Lower leg skin (tissue), 4 donors: ENCODE results near the gene SCAMP4. TPM values are rescaled to one million over a fixed set of nuclear protein-coding genes. Genes with fewer than 3 reads are reported as not detected.

Experiments used
- DNase-seq, 2 donors: peaks; one replicate each; pipeline ENCODE4 v3.0.0-alpha.2; 2019; ENCODE audit warnings: low spot score in 2 of 2
- H3K4me3 ChIP-seq: fragments of 200-600 bp; sonication (generic); 2 replicates; pipeline ENCODE4 v1.5.1; 2017; ENCODE audit warnings: mild to moderate bottlenecking, low read depth; ENCODE audit not compliant: poor library complexity, severe bottlenecking
- CTCF ChIP-seq, 3 donors: fragments of 450-650 bp; IDR thresholded peaks; one replicate each; pipeline ENCODE4 v1.5.1; 2016; ENCODE audit warnings: antibody characterized with exemption in 3 of 3, mild to moderate bottlenecking in 3 of 3, moderate library complexity in 2 of 3
- POLR2A ChIP-seq, 2 donors: fragments of 450-650 bp; IDR thresholded peaks; one replicate each; pipeline ENCODE4 v1.6.1; 2016 to 2017; ENCODE audit warnings: antibody characterized with exemption in 2 of 2, mild to moderate bottlenecking in 1 of 2, moderate library complexity in 1 of 2
- WGBS, 2 donors: methylation state at CpG; one replicate each; pipeline ENCODE4 v1.1.5; 2018; 5-methylcytosine and 5-hydroxymethylcytosine counted together
- intact Hi-C: fragments of 100-400 bp; cut with DNase I; formaldehyde crosslinking; loops from one replicate; pipeline ENCODE4 v1.15.0; 2023; ENCODE audit warnings: low total_unique reads
- total RNA-seq, 4 donors: library from RNA; depleted of rRNA; stranded (reverse); fragments of >200 nt; gene quantifications; one replicate each; pipeline ENCODE4 v1.1.0, GENCODE V29; 2016

Gene SCAMP4
- total RNA-seq, 4 donors from 2014 or later = 108 to 119 (median 113) TPM

DNA sequence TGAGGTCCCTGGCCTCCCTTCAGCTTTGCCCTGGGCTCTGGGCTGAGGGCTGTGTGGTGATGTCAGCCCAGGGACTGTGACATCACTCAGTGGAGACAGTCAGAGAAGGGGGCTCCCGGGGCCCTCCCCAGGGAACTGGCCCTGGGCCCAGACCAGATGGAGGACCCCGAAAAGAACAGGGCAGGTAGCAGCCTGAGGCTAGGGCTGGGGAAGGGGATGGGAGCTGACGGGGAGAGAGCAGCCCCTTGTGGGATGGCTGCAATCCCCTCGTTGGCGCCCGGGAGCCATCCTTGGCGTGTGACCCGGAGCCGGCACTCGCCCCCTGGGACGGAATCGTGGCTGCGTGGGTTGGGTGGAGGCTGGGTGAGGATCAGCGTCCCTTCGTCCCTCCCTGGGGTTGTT lies 49.3 kb downstream of the SCAMP4 start:
- DNase-seq = no peak
- intact Hi-C loops = no loop called here
- H3K4me3 ChIP-seq = no peak overlapping the region
- TF ChIP-seq POLR2A (IDR thresholded peaks at IDR 0.05) = no peak
- TF ChIP-seq CTCF (IDR thresholded peaks at IDR 0.05) = no peak
- 86 to 88% methylated on average over 14 to 15 of the region's 15 CpGs for WGBS, 2 donors

DNA sequence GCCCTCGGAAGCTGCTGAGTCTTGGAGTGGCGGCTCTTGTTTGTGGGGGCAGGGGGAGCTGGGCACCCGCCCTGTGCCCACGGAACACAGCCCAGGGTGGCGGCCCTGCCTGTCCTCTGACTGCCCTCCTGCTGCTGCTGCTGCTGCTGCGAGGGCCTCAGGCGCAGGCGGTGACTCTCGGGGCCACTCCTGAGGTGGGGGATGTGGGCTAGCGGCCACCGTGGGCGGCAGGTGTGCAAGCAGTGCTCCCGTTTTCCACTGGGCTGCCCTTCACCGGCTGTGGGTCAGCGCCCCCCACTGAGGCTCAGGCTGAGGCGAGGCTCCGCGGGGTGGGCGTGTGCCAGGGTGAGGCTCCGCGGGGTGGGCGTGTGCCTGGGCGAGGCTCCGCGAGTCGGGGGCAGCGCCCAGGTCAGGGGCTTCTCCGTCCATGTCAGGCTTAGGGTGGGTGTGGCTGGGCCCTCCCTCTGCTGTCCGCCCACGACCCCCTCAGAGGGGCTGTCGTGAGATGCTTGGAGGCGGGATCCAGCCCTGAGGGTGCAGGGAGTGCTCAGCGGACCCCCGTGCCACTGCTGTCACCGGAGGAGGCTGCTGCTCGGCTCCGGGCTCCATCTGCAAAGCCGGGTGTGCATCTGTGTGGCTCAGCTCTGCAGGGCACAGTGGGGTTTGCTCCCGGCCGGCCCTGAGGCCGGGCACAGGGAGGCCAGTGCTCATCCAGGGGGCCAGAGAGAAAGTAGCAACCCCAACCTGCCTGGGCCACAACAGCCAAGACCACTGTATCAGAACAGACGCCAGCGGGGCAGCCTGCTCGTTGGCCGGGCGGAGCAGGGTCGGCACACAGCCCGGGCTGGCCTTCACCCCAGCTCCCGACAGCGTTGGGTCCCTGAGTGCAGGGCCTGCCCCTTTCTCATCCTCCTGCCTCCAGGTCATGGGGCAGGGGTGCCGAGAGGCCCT lies 50.2 kb downstream of the SCAMP4 start:
- no peak for DNase-seq
- H3K4me3 ChIP-seq = no peak overlapping the region
- TF ChIP-seq POLR2A (IDR thresholded peaks at IDR 0.05) (no peak), CTCF (IDR thresholded peaks at IDR 0.05) (no peak)
- intact Hi-C loops = no loop called here
- 81 to 86% methylated on average over 27 to 32 of the region's 51 CpGs for WGBS, 2 donors

- TF ChIP-seq CTCF (IDR thresholded peaks at IDR 0.05) (no peak), POLR2A (IDR thresholded peaks at IDR 0.05) (no peak)
- 87 to 89% methylated on average over 6 to 12 of the region's 12 CpGs for WGBS, 2 donors
- H3K4me3 ChIP-seq = no peak overlapping the region
- no peak for DNase-seq
- intact Hi-C loops = no loop called here
Observed at GRCh38 chr19:1956122-1956494, 50.9 kb downstream of the SCAMP4 start.

DNA sequence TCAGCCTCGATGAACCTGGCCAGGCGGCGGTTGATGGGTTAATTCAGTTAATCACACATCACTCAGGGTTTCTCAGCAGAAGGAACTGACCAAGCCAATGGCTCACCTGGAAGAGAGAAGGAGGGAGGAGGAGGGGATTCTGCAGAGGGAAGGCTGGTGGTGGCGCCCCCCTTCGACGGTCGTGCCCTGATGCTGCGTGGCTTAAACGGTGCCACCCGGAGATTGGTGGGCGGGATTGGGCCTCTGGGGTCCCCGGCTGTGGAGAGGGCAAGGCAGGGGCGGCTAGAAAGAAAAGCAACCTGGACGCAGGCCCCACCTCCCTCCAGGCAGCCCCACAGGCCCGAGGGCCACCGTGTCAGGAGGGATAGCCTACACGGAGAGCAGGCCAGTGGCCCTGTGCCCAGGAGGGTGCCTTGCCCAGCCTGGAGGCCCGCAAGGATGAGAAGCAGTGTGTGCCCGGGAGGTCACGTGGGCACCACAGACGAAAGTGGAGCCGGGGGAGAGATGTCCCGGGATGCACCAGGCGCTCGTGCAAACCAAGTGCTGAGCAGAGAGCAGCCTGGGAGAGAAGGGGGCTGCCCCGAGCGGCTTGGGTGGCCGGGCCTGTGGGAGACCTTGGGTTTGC lies 51.8 kb downstream of the SCAMP4 start:
- 77 to 80% methylated on average over 28 of the region's 28 CpGs for WGBS, 2 donors
- H3K4me3 ChIP-seq = no peak overlapping the region
- intact Hi-C loops = no loop called here
- TF ChIP-seq CTCF (IDR thresholded peaks at IDR 0.05) (no peak), POLR2A (IDR thresholded peaks at IDR 0.05) (no peak)
- no peak for DNase-seq

DNA sequence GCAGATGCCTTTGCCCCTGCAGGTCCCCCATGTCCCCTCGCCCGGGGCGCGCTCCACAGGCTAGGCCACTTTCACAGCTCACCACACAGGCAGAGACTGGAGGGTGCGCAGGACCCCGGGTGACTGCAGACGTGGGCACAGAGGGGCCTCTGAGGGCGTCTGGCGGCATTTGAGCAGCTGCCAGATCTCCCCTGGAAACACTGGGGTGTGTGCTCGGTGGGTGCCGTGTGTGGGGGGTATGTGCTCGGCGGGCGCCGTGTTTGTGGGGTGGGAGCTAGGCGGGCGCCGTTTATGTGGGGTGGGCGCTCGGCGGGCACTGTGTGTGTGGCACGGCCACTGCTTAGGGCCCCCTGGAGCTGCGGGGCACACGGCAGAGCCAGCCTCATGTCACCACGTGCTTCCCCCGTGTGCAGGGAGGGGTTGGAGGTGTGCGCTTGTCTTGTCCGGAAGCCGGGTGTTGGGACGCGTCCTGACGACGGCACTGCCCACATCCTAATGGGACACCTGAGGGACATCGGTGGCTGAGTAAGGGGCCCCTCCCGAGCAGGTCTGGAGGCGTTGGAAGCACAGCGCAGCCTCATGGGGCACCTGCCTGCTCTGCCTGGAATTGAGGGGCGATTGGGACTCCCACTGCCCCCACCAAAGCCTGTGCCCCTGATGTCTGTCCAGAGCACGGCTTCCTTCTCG lies 52.5 kb downstream of the SCAMP4 start:
- H3K4me3 ChIP-seq = no peak overlapping the region
- intact Hi-C loops = no loop called here
- TF ChIP-seq CTCF (IDR thresholded peaks at IDR 0.05) (no peak), POLR2A (IDR thresholded peaks at IDR 0.05) (no peak)
- DNase-seq = no peak
- WGBS, 2 donors = 74 to 77% methylated on average over 24 to 37 of the region's 40 CpGs
